Mucosa of descending colon (tissue), 3 donors: ENCODE measurements around the gene SAP30. TPM values are rescaled to one million over a fixed set of nuclear protein-coding genes. Genes with fewer than 3 reads are reported as not detected.

ENCODE experiments used
- ATAC-seq: fragments of 200-7000 bp; cut with Tn5 transposase; one replicate; pipeline ENCODE4 v1.9.1; 2020; ENCODE audit warnings: mild to moderate bottlenecking, moderate library complexity
- DNase-seq, 3 donors: peaks; one replicate each; pipeline ENCODE4 v3.0.0-alpha.2; 2020
- H3K36me3 ChIP-seq: fragments of 200-600 bp; one replicate; pipeline ENCODE4 v1.8.0; 2021; ENCODE audit warnings: low read depth, mild to moderate bottlenecking
- H3K4me1 ChIP-seq: fragments of 200-600 bp; one replicate; pipeline ENCODE4 v1.8.0; 2021; ENCODE audit warnings: low read depth, mild to moderate bottlenecking
- H3K4me3 ChIP-seq: fragments of 200-600 bp; one replicate; pipeline ENCODE4 v1.8.0; 2021; ENCODE audit warnings: mild to moderate bottlenecking
- H3K9me3 ChIP-seq: fragments of 200-600 bp; one replicate; pipeline ENCODE4 v1.8.0; 2021; ENCODE audit warnings: mild to moderate bottlenecking
- intact Hi-C, 2 donors: fragments of 100-400 bp; cut with DNase I in 1 of 2; cut with micrococcal nuclease in 1 of 2; formaldehyde crosslinking; loops; one replicate each; pipeline versions ENCODE4 v1.11.0 to v1.11.1; 2022; cut with DNase I, micrococcal nuclease
- total RNA-seq, 3 donors: library from RNA; stranded (reverse); fragmentation: NEBNext Ultra II Directional in 2 of 3; extraction: Animal tissue kit (Norgen Biotek cat#: 25700) in 2 of 3; gene quantifications; one replicate each; pipeline versions ENCODE4 v1.2.1 to v1.2.4, GENCODE V29; 2021 to 2023
- TF ChIP-seq, protein P1 (sequence below): fragments of 200-600 bp; IDR thresholded peaks from one replicate; pipeline ENCODE4 v1.8.0; 2022; ENCODE audit warnings: antibody characterized with exemption, mild to moderate bottlenecking
- donor health status: DM: no; HTN: no; CAD: no; lungs with moderate emphysema.
- donor health status: DM: no; HTN: no; CAD: no.
- donor health status: DM: no; HTN: yes; CAD: no.

The SAP30 gene
- total RNA-seq, 3 donors from 2014 or later = 3.8 to 22.6 (median 12.4) TPM

DNA sequence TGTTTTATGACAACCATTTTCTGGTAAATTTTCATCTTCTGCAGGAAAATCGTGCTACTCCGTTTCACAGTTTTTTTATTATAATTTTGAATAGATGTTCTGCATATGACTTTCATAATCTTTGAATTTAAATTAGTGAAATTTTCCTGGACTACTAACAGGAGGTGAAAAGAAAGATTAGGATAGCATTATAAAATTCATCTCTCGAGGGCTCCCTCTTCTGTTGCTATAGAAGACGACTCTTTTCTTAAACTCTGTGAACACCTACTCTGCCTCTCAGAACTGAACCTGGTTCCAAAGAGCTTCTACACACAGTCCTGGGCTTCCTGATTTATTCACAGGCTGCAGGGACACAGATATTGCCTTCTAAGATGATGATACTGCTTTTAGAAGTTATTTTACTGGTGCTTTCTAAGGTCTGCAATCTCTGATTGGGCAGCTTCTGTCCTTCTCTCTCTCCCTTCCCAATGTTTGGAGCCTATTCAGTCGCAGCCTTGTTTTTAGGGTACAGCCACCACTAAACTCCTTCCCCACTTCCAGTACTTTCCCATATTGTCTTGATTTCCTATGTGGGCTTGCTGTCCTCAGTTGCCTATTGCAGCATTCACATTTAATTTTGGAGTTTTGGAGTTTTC lies 10.1 kb upstream of the SAP30 start:
- intact Hi-C loops = no loop called here
- H3K4me3 ChIP-seq = no peak overlapping the region
- TF ChIP-seq, protein P1, sequence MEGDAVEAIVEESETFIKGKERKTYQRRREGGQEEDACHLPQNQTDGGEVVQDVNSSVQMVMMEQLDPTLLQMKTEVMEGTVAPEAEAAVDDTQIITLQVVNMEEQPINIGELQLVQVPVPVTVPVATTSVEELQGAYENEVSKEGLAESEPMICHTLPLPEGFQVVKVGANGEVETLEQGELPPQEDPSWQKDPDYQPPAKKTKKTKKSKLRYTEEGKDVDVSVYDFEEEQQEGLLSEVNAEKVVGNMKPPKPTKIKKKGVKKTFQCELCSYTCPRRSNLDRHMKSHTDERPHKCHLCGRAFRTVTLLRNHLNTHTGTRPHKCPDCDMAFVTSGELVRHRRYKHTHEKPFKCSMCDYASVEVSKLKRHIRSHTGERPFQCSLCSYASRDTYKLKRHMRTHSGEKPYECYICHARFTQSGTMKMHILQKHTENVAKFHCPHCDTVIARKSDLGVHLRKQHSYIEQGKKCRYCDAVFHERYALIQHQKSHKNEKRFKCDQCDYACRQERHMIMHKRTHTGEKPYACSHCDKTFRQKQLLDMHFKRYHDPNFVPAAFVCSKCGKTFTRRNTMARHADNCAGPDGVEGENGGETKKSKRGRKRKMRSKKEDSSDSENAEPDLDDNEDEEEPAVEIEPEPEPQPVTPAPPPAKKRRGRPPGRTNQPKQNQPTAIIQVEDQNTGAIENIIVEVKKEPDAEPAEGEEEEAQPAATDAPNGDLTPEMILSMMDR = peak; percentile 12
- H3K4me1 ChIP-seq = peaks cover 5% of the 10 kb centered on the region
- no peaks in the 10 kb centered on the region for H3K36me3 ChIP-seq
- H3K9me3 ChIP-seq = no peaks in the 10 kb centered on the region
- DNase-seq (no peak), ATAC-seq (peak; percentile 28)

DNA sequence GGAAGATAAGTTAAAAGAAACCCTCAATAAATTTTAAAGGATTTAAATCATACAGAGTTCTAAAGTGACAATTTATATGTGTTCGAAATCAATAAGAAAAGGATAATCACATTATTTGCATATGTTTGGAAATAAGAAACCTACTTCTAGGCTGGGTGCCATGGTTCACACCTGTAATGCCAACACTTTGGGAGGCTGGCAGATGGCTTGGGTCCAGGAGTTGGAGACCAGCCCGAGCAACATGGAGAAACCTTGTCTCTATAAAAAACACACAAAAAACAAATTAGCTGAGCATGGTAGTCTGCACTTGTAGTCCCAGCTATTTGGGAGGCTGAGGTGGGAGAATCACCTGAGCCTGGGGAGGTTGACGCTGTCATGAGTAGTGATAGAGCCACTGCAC lies 8.1 kb upstream of the SAP30 start:
- intact Hi-C loops = no loop called here

DNA sequence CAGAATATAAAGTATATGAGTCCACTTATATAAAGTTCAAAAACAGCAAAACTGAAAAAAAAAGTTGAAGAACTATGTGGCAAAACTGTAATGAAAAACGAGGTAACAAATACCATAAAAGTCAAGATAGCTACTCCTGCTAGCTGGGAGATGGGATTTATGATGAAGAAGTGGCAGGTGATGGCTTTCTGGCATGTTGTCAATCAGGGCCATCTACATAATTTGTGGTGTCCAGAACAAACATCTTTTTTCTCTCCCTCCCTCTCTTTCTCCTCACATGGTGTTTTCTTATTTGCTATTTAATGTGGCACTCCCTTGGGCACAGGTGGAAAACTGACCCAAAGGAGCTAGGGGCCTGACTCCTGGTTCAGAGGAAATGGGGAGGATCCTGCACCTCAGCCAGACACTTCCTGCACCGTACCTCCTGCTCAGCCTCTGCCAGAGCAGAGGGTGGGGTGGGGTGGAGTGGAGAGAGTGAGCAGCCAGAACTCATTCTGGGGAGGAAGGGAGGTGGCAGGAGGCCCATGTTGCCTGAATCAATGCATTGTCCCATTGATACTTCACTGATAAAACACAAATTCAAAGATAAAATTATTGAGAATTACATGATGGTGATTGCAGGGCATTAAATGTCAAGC lies 5.3 kb upstream of the SAP30 start:
- Histone ChIP-seq H3K36me3 (no peaks in the 10 kb centered on the region), H3K4me1 (peaks cover 11% of the 10 kb centered on the region), H3K9me3 (no peaks in the 10 kb centered on the region), H3K4me3 (no peak overlapping the region)
- peak; percentile 12 for ATAC-seq
- TF ChIP-seq, protein P1 = no peak
- DNase-seq = peak; percentile 10 to 42 (median 36)
- intact Hi-C loops = no loop called here

More for the DNA sequence above, 8.1 kb upstream of the SAP30 start:
- Histone ChIP-seq H3K36me3 (no peaks in the 10 kb centered on the region), H3K4me3 (no peak overlapping the region), H3K9me3 (no peaks in the 10 kb centered on the region), H3K4me1 (peaks cover 5% of the 10 kb centered on the region)
- no peak for ATAC-seq
- TF ChIP-seq, protein P1 = no peak
- no peak for DNase-seq

DNA sequence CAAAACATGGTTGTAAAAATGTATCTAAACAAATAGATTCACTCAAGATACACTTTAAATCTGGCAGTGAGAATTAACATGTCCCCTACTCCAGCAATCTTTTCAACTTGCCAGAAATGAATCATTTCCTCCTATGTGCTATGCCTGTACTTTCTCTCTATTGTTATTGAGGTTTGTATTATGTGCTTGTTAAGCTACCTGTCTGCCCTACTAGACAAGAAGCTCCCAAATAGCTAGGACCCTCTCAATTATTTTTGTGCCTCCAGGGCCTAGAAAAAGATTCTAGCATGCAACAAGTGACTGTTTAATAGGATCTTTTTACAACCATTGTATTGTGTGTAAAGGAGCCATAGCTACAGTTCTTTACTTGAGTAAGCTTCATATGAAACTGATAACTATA lies 3.5 kb upstream of the SAP30 start:
- no peak for DNase-seq
- TF ChIP-seq, protein P1 = no peak
- no peaks in the 10 kb centered on the region for H3K36me3 ChIP-seq
- peaks cover 11% of the 10 kb centered on the region for H3K4me1 ChIP-seq
- no peak overlapping the region for H3K4me3 ChIP-seq
- H3K9me3 ChIP-seq = no peaks in the 10 kb centered on the region
- no peak for ATAC-seq
- intact Hi-C loops = no loop called here

DNA sequence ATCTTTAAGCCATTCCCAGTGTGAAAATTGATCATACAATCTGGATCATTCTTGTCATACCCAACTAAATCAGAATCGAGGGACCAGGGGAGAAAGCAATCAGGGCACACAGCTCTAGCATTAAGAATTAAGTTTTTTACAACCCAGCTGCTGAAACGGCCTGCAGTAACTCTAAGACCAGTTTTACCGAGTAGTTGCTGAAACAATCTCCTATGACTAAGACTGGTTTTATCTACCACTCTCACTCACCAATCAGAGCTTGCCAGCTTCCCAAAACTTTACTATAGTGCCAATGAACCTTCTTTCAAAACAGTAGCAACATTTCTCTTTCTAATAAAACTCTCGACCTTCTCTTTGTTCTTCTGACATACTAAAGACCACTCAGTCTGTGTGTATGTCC lies 2.8 kb upstream of the SAP30 start:
- no peak for ATAC-seq

More for the DNA sequence above, 2.8 kb upstream of the SAP30 start:
- Histone ChIP-seq H3K9me3 (no peaks in the 10 kb centered on the region), H3K36me3 (no peaks in the 10 kb centered on the region), H3K4me3 (no peak overlapping the region), H3K4me1 (peaks cover 11% of the 10 kb centered on the region)
- TF ChIP-seq, protein P1 = no peak
- intact Hi-C loops = no loop called here
- DNase-seq = no peak
